Esophagus (tissue), 2 donors: Measurements from ENCODE around the gene LYZL4. TPM values are rescaled to one million over a fixed set of nuclear protein-coding genes. Genes with fewer than 3 reads are reported as not detected.

ENCODE experiments used
- H3K27ac ChIP-seq, 2 donors: one replicate each; pipeline ENCODE4 v1.5.1; 2013; ENCODE audit warnings: low read depth in 2 of 2, mild to moderate bottlenecking in 2 of 2, inconsistent platforms in 1 of 2, low read length in 1 of 2, moderate library complexity in 1 of 2
- H3K27me3 ChIP-seq, 2 donors: one replicate each; pipeline ENCODE4 v1.6.1; 2013; ENCODE audit warnings: low read length in 2 of 2, control low read depth in 1 of 2, mild to moderate bottlenecking in 1 of 2; ENCODE audit not compliant: insufficient read depth in 2 of 2, control insufficient read depth in 1 of 2
- H3K36me3 ChIP-seq, 2 donors: one replicate each; pipeline ENCODE4 v1.6.1; 2013; ENCODE audit warnings: low read length in 1 of 2; ENCODE audit not compliant: control insufficient read depth in 2 of 2, insufficient read depth in 2 of 2
- H3K4me1 ChIP-seq, 2 donors: one replicate each; pipeline ENCODE4 v1.6.1; 2013; ENCODE audit warnings: low read length in 1 of 2; ENCODE audit not compliant: control insufficient read depth in 2 of 2, insufficient read depth in 2 of 2
- H3K4me3 ChIP-seq, 2 donors: one replicate each; pipeline ENCODE4 v1.5.1; 2013; ENCODE audit warnings: low read length in 2 of 2, mild to moderate bottlenecking in 2 of 2, low read depth in 1 of 2, moderate library complexity in 1 of 2
- H3K9me3 ChIP-seq, 2 donors: one replicate each; pipeline ENCODE4 v1.6.1; 2013; ENCODE audit warnings: mild to moderate bottlenecking in 2 of 2, low read depth in 1 of 2, low read length in 1 of 2, moderate library complexity in 1 of 2; ENCODE audit not compliant: control insufficient read depth in 2 of 2, insufficient read depth in 1 of 2
- WGBS, 2 donors: extraction: QIAGEN DNeasy Blood & Tissue Kit; methylation state at CpG; one replicate each; pipeline ENCODE4 v1.1.7; 2013; 5-methylcytosine and 5-hydroxymethylcytosine counted together
- polyA plus RNA-seq, 2 donors: library from polyadenylated mRNA; stranded (reverse); fragments of 200-250 nt; gene quantifications; one replicate each; pipeline ENCODE4 v1.2.3, GENCODE V29; 2013
- donor health status: healthy with polysubstance abuse.
- donor health status: Bipolar disorder and iron deficiency.

LYZL4 gene
- polyA plus RNA-seq, 2 donors: not detected

- Histone ChIP-seq H3K27ac (no peak overlapping the region), H3K4me3 (no peak overlapping the region), H3K9me3 (peaks cover 5% of the 10 kb centered on the region in 2 donors), H3K27me3 (no peaks in the 10 kb centered on the region), H3K4me1 (no peaks in the 10 kb centered on the region), H3K36me3 (no peaks in the 10 kb centered on the region)
- 72% methylated on average over 7 of the region's 7 CpGs for WGBS, 2 donors
These were observed 20.5 kb upstream of the LYZL4 start for GRCh38 chr3:42430781-42431532.

- H3K27ac ChIP-seq: no peak overlapping the region
- 51 to 54% methylated on average over 2 of the region's 2 CpGs for WGBS, 2 donors
- H3K36me3 ChIP-seq: no peaks in the 10 kb centered on the region
- peaks cover 5% of the 10 kb centered on the region in 2 donors for H3K9me3 ChIP-seq
- no peak overlapping the region for H3K4me3 ChIP-seq
- no peaks in the 10 kb centered on the region for H3K27me3 ChIP-seq
- no peaks in the 10 kb centered on the region for H3K4me1 ChIP-seq
These were observed 18.4 kb upstream of the LYZL4 start for GRCh38 chr3:42428830-42429229.

- Histone ChIP-seq H3K4me1 (no peaks in the 10 kb centered on the region), H3K36me3 (no peaks in the 10 kb centered on the region), H3K9me3 (no peaks in the 10 kb centered on the region), H3K4me3 (no peak overlapping the region), H3K27me3 (no peaks in the 10 kb centered on the region), H3K27ac (no peak overlapping the region)
- WGBS, 2 donors: 92% methylated on average over 7 of the region's 7 CpGs
These were observed 15.5 kb upstream of the LYZL4 start for GRCh38 chr3:42425736-42426407.

GRCh38 chr3:42424911-42425310 is 14.5 kb upstream of the LYZL4 start:
- no peaks in the 10 kb centered on the region for H3K27me3 ChIP-seq
- no peaks in the 10 kb centered on the region for H3K36me3 ChIP-seq
- WGBS, 2 donors: 60 to 64% methylated on average over 3 of the region's 3 CpGs
- no peaks in the 10 kb centered on the region for H3K9me3 ChIP-seq
- no peaks in the 10 kb centered on the region for H3K4me1 ChIP-seq
- H3K27ac ChIP-seq: no peak overlapping the region
- H3K4me3 ChIP-seq: no peak overlapping the region

GRCh38 chr3:42421818-42422796 is 11.7 kb upstream of the LYZL4 start:
- Histone ChIP-seq H3K4me1 (no peaks in the 10 kb centered on the region), H3K27ac (no peak overlapping the region), H3K36me3 (no peaks in the 10 kb centered on the region), H3K27me3 (no peaks in the 10 kb centered on the region), H3K4me3 (no peak overlapping the region), H3K9me3 (no peaks in the 10 kb centered on the region)
- WGBS, 2 donors: 76 to 89% methylated on average over 20 of the region's 20 CpGs

- Histone ChIP-seq H3K4me1 (no peaks in the 10 kb centered on the region), H3K27ac (no peak overlapping the region), H3K9me3 (no peaks in the 10 kb centered on the region), H3K36me3 (no peaks in the 10 kb centered on the region), H3K27me3 (no peaks in the 10 kb centered on the region), H3K4me3 (no peak overlapping the region)
- 80 to 90% methylated on average over 1 of the region's 1 CpG for WGBS, 2 donors
These were observed 9.2 kb upstream of the LYZL4 start for GRCh38 chr3:42419563-42419962.

GRCh38 chr3:42412526-42413155 is 2.2 kb upstream of the LYZL4 start:
- no peaks in the 10 kb centered on the region for H3K36me3 ChIP-seq
- H3K27ac ChIP-seq: no peak overlapping the region
- no peaks in the 10 kb centered on the region for H3K9me3 ChIP-seq
- H3K4me1 ChIP-seq: no peaks in the 10 kb centered on the region
- peaks cover 0 to 2% of the 10 kb centered on the region in 2 donors for H3K27me3 ChIP-seq
- 87 to 91% methylated on average over 6 of the region's 6 CpGs for WGBS, 2 donors
- no peak overlapping the region for H3K4me3 ChIP-seq

- H3K27ac ChIP-seq: no peak overlapping the region
- H3K36me3 ChIP-seq: no peaks in the 10 kb centered on the region
- H3K9me3 ChIP-seq: peaks cover 0 to 5% of the 10 kb centered on the region in 2 donors
- no peaks in the 10 kb centered on the region for H3K4me1 ChIP-seq
- no peak overlapping the region for H3K4me3 ChIP-seq
- WGBS, 2 donors: 88 to 91% methylated on average over 1 of the region's 1 CpG
- H3K27me3 ChIP-seq: peaks cover 0 to 2% of the 10 kb centered on the region in 2 donors
These were observed 1.0 kb upstream of the LYZL4 start for GRCh38 chr3:42411429-42411828.

- no peaks in the 10 kb centered on the region for H3K36me3 ChIP-seq
- no peaks in the 10 kb centered on the region for H3K27me3 ChIP-seq
- H3K4me1 ChIP-seq: no peaks in the 10 kb centered on the region
- no peak overlapping the region for H3K4me3 ChIP-seq
- WGBS, 2 donors: 73 to 80% methylated on average over 2 of the region's 2 CpGs
- H3K9me3 ChIP-seq: peaks cover 0 to 5% of the 10 kb centered on the region in 2 donors
- H3K27ac ChIP-seq: no peak overlapping the region
These were observed 2.3 kb downstream of the LYZL4 start for GRCh38 chr3:42408156-42408555.
